ENCODE measurements around the gene FCRL5. TPM values are rescaled to one million over a fixed set of nuclear protein-coding genes. Genes with fewer than 3 reads are reported as not detected.

The FCRL5 gene
- 0.53 TPM for polyA plus RNA-seq (2013, experiment 1 of 2)
- 0.52 TPM for polyA plus RNA-seq (2013, experiment 2 of 2)

- H2BK5ac ChIP-seq (ENCODE audit: low read length), result no peak within 1 kb of the TSS
- H3K23ac ChIP-seq (ENCODE audit: low read length), result no peak within 1 kb of the TSS
- no peaks in the 10 kb centered on the region for H3K36me3 ChIP-seq (ENCODE audit: control insufficient read depth, insufficient read depth, low read length)
- H3K9ac ChIP-seq (ENCODE audit: low read length), result no peak within 1 kb of the TSS
- H3K27me3 ChIP-seq (ENCODE audit: insufficient read depth, low read length, poor library complexity), result no peaks in the 10 kb centered on the region
- H3K4me2 ChIP-seq (ENCODE audit: low read length), result no peak within 1 kb of the TSS
- H3K27ac ChIP-seq (ENCODE audit: low read depth, low read length), result no peak within 1 kb of the TSS
- H2BK15ac ChIP-seq (replicated peaks; ENCODE audit: low read depth), result no peak within 1 kb of the TSS
- no peak within 1 kb of the TSS for H3K18ac ChIP-seq (ENCODE audit: low read length)
- H2BK120ac ChIP-seq (ENCODE audit: low read depth, low read length), result no peak within 1 kb of the TSS
- no peak within 1 kb of the TSS for H2AK5ac ChIP-seq (ENCODE audit: low read length)
- H3K4me3 ChIP-seq (ENCODE audit: low read length), result no peak within 1 kb of the TSS
- H4K5ac ChIP-seq (ENCODE audit: low read length), result no peak within 1 kb of the TSS
- H4K8ac ChIP-seq (ENCODE audit: low read depth, low read length), result no peak within 1 kb of the TSS
- no peak within 1 kb of the TSS for H3K4ac ChIP-seq (ENCODE audit: low read depth, low read length)
- no peaks in the 10 kb centered on the region for H3K4me1 ChIP-seq (ENCODE audit: control insufficient read depth, low read depth, low read length)
- H3K79me2 ChIP-seq (ENCODE audit: control insufficient read depth, insufficient read depth, low read length), result no peaks in the 10 kb centered on the region
- WGBS (ENCODE audit: extremely low coverage, insufficient coverage, low lambda C conversion rate), result no CpG with 5 or more reads among the region's 10 CpGs
- no peak for DNase-seq
- H3K56ac ChIP-seq (ENCODE audit: low read length), result no peak within 1 kb of the TSS
- H3K79me1 ChIP-seq (ENCODE audit: low read length), result no peaks in the 10 kb centered on the region
Observed at GRCh38 chr1:157551694-157552693, at the start of gene FCRL5. FCRL5 (minus strand) TSS chr1:157552515; CDS start chr1:157552362, 153 bp downstream.

- Histone ChIP-seq H3K27ac (ENCODE audit: low read depth, low read length) (no peak overlapping the region), H2AK5ac (ENCODE audit: low read length) (no peak overlapping the region), H3K9ac (ENCODE audit: low read length) (no peak overlapping the region), H3K56ac (ENCODE audit: low read length) (no peak overlapping the region), H3K4me2 (ENCODE audit: low read length) (no peak overlapping the region), H3K4me1 (ENCODE audit: control insufficient read depth, low read depth, low read length) (no peaks in the 10 kb centered on the region), H2BK5ac (ENCODE audit: low read length) (no peak overlapping the region), H3K79me1 (ENCODE audit: low read length) (no peaks in the 10 kb centered on the region), H2BK15ac (replicated peaks; ENCODE audit: low read depth) (no peak overlapping the region), H3K23ac (ENCODE audit: low read length) (no peak overlapping the region), H3K4me3 (ENCODE audit: low read length) (no peak overlapping the region), H3K18ac (ENCODE audit: low read length) (no peak overlapping the region), H3K4ac (ENCODE audit: low read depth, low read length) (no peak overlapping the region), H4K8ac (ENCODE audit: low read depth, low read length) (no peak overlapping the region), H2BK120ac (ENCODE audit: low read depth, low read length) (no peak overlapping the region), H3K27me3 (ENCODE audit: insufficient read depth, low read length, poor library complexity) (no peaks in the 10 kb centered on the region), H3K79me2 (ENCODE audit: control insufficient read depth, insufficient read depth, low read length) (no peaks in the 10 kb centered on the region), H3K36me3 (ENCODE audit: control insufficient read depth, insufficient read depth, low read length) (no peaks in the 10 kb centered on the region), H4K5ac (ENCODE audit: low read length) (no peak overlapping the region)
- DNase-seq, result no peak
- WGBS (ENCODE audit: extremely low coverage, insufficient coverage, low lambda C conversion rate), result no CpG with 5 or more reads among the region's 1 CpG
Observed at GRCh38 chr1:157600236-157600635, 47.9 kb upstream of the FCRL5 start.

- Histone ChIP-seq H4K5ac (ENCODE audit: low read length) (no peak within 1 kb of the TSS), H3K27me3 (ENCODE audit: insufficient read depth, low read length, poor library complexity) (no peaks in the 10 kb centered on the region), H3K4me1 (ENCODE audit: control insufficient read depth, low read depth, low read length) (no peaks in the 10 kb centered on the region), H2BK5ac (ENCODE audit: low read length) (no peak within 1 kb of the TSS), H2BK120ac (ENCODE audit: low read depth, low read length) (no peak within 1 kb of the TSS), H3K79me2 (ENCODE audit: control insufficient read depth, insufficient read depth, low read length) (no peaks in the 10 kb centered on the region), H2AK5ac (ENCODE audit: low read length) (no peak within 1 kb of the TSS), H3K4me2 (ENCODE audit: low read length) (no peak within 1 kb of the TSS), H3K4me3 (ENCODE audit: low read length) (no peak within 1 kb of the TSS), H3K23ac (ENCODE audit: low read length) (no peak within 1 kb of the TSS), H3K9ac (ENCODE audit: low read length) (no peak within 1 kb of the TSS), H3K56ac (ENCODE audit: low read length) (no peak within 1 kb of the TSS), H3K79me1 (ENCODE audit: low read length) (no peaks in the 10 kb centered on the region), H3K27ac (ENCODE audit: low read depth, low read length) (no peak within 1 kb of the TSS), H4K8ac (ENCODE audit: low read depth, low read length) (no peak within 1 kb of the TSS), H3K4ac (ENCODE audit: low read depth, low read length) (no peak within 1 kb of the TSS), H3K36me3 (ENCODE audit: control insufficient read depth, insufficient read depth, low read length) (no peaks in the 10 kb centered on the region), H2BK15ac (replicated peaks; ENCODE audit: low read depth) (no peak within 1 kb of the TSS), H3K18ac (ENCODE audit: low read length) (no peak within 1 kb of the TSS)
- no CpG with 5 or more reads among the region's 2 CpGs for WGBS (ENCODE audit: extremely low coverage, insufficient coverage, low lambda C conversion rate)
- no peak for DNase-seq
Observed at GRCh38 chr1:157597959-157598667, 45.8 kb upstream of the FCRL5 start, which contains the start of gene FCRL4. FCRL4 (minus strand) TSS chr1:157598085; CDS start chr1:157597944, 141 bp downstream.

- H2BK5ac ChIP-seq (ENCODE audit: low read length), result no peak overlapping the region
- H3K4me2 ChIP-seq (ENCODE audit: low read length), result no peak overlapping the region
- no peaks in the 10 kb centered on the region for H3K79me2 ChIP-seq (ENCODE audit: control insufficient read depth, insufficient read depth, low read length)
- no peak overlapping the region for H2BK15ac ChIP-seq (replicated peaks; ENCODE audit: low read depth)
- no peak overlapping the region for H3K18ac ChIP-seq (ENCODE audit: low read length)
- H3K27ac ChIP-seq (ENCODE audit: low read depth, low read length), result no peak overlapping the region
- no peaks in the 10 kb centered on the region for H3K79me1 ChIP-seq (ENCODE audit: low read length)
- H3K9ac ChIP-seq (ENCODE audit: low read length), result no peak overlapping the region
- H3K36me3 ChIP-seq (ENCODE audit: control insufficient read depth, insufficient read depth, low read length), result no peaks in the 10 kb centered on the region
- H2AK5ac ChIP-seq (ENCODE audit: low read length), result no peak overlapping the region
- no peak overlapping the region for H2BK120ac ChIP-seq (ENCODE audit: low read depth, low read length)
- no peak overlapping the region for H3K4ac ChIP-seq (ENCODE audit: low read depth, low read length)
- no peak overlapping the region for H3K4me3 ChIP-seq (ENCODE audit: low read length)
- no peak overlapping the region for H3K56ac ChIP-seq (ENCODE audit: low read length)
- H3K4me1 ChIP-seq (ENCODE audit: control insufficient read depth, low read depth, low read length), result no peaks in the 10 kb centered on the region
- H3K23ac ChIP-seq (ENCODE audit: low read length), result no peak overlapping the region
- no peak overlapping the region for H4K5ac ChIP-seq (ENCODE audit: low read length)
- DNase-seq, result no peak
- no peak overlapping the region for H4K8ac ChIP-seq (ENCODE audit: low read depth, low read length)
- no peaks in the 10 kb centered on the region for H3K27me3 ChIP-seq (ENCODE audit: insufficient read depth, low read length, poor library complexity)
- WGBS (ENCODE audit: extremely low coverage, insufficient coverage, low lambda C conversion rate), result no CpG with 5 or more reads among the region's 6 CpGs
Observed at GRCh38 chr1:157596384-157596783, 44.1 kb upstream of the FCRL5 start.

- Histone ChIP-seq H3K4me3 (ENCODE audit: low read length) (no peak overlapping the region), H3K4me1 (ENCODE audit: control insufficient read depth, low read depth, low read length) (no peaks in the 10 kb centered on the region), H3K9ac (ENCODE audit: low read length) (no peak overlapping the region), H3K4ac (ENCODE audit: low read depth, low read length) (no peak overlapping the region), H2AK5ac (ENCODE audit: low read length) (no peak overlapping the region), H3K4me2 (ENCODE audit: low read length) (no peak overlapping the region), H3K56ac (ENCODE audit: low read length) (no peak overlapping the region), H2BK120ac (ENCODE audit: low read depth, low read length) (no peak overlapping the region), H3K36me3 (ENCODE audit: control insufficient read depth, insufficient read depth, low read length) (no peaks in the 10 kb centered on the region), H4K5ac (ENCODE audit: low read length) (no peak overlapping the region), H3K27ac (ENCODE audit: low read depth, low read length) (no peak overlapping the region), H2BK15ac (replicated peaks; ENCODE audit: low read depth) (no peak overlapping the region), H3K23ac (ENCODE audit: low read length) (no peak overlapping the region), H3K18ac (ENCODE audit: low read length) (no peak overlapping the region), H3K79me2 (ENCODE audit: control insufficient read depth, insufficient read depth, low read length) (no peaks in the 10 kb centered on the region), H3K79me1 (ENCODE audit: low read length) (no peaks in the 10 kb centered on the region), H3K27me3 (ENCODE audit: insufficient read depth, low read length, poor library complexity) (no peaks in the 10 kb centered on the region), H4K8ac (ENCODE audit: low read depth, low read length) (no peak overlapping the region), H2BK5ac (ENCODE audit: low read length) (no peak overlapping the region)
- no peak for DNase-seq
- no CpG with 5 or more reads among the region's 2 CpGs for WGBS (ENCODE audit: extremely low coverage, insufficient coverage, low lambda C conversion rate)
Observed at GRCh38 chr1:157595356-157595755, 43.0 kb upstream of the FCRL5 start.

Measured in mesendoderm (in vitro differentiated cells).